GM21360 (cell line): ENCODE results near the gene NAA50.

Experiments
- ATAC-seq: cut with Tn5 transposase; IDR thresholded peaks from one replicate; pipeline ENCODE4 v1.9.1; 2021; ENCODE audit warnings: mild to moderate bottlenecking, moderate library complexity; ENCODE audit not compliant: unreplicated experiment

Gene NAA50

DNA sequence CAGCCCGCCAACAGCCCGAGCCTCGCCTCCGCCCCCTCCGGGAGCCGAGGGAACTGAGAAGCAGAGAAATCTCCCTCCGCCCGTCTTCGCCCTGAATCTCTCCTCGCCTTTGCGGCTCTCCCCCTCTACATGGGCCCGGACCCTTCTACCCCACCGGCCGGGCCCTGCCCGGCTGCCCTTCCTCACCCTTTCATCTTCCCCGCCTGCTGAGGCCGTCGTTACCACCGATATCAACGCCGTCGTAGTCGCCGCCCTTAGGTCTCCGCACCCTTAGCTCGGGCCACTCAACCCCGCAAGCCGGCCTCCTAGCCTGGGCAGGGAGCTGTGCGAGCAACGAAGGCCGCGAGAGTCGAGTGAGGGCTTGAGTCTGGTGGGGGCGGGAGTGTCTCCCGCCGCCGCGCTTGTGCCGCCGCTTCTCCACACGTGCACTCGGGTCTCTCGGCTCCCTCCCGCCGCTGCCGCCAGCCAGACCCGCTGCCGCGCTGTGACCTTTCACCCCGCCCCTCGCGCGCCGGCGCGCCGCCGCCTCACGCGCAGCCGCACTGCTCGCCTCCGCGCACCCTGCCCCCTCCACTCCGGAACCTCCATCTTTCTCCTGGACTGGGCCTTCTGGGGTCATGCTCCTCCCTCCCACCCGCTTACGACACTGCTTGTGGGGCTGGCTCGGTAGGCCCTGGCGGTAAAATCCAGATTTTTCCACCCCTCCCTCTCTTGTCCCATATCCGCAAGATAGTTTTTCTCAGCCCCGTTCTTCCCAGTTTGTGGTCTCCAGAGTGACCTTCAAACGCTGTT is at the start of gene NAA50:
NAA50 (minus strand) TSS at position 494 of the 792 bp plus-strand sequence; CDS start at position 194, 300 bp downstream.
- ATAC-seq: peak; percentile 44

DNA sequence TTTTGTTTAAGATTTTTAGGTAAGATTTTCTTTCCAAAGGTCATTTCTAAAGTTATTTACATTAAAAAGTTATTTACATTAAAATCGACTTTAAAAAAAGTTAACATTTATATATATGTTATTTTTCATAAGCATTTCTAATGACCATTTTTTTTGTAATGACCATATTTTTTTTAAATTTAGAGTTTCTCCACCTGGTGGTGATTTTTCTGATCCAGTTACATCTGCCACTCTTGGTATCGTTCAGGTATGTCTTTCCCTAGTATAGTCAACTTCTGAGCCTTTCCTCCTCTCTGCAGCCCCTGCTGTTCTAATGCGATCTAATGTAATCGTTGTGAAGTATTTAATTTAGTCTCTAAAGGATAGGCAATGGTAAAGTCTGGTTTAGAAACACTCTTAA is 49.6 kb upstream of the NAA50 start:
- no peak for ATAC-seq

DNA sequence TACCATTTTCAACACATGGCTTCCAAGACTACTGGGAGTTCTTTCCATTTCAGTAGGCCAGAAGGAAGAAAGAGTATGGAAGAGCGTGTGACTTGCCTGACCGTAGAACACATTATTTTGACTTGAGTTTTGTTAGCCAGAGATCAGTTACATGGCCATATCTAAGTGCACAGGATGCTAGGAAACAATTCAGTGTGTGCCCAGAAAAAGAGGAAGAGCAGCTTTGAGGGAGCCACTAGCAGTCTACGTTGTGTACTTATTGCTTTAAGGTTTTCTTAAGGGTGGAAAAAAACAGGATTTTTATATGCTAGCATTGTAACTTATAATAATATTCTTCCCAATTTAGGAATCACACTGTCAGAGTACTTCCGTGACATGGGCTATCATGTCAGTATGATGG is 48.5 kb upstream of the NAA50 start:
- ATAC-seq: no peak

DNA sequence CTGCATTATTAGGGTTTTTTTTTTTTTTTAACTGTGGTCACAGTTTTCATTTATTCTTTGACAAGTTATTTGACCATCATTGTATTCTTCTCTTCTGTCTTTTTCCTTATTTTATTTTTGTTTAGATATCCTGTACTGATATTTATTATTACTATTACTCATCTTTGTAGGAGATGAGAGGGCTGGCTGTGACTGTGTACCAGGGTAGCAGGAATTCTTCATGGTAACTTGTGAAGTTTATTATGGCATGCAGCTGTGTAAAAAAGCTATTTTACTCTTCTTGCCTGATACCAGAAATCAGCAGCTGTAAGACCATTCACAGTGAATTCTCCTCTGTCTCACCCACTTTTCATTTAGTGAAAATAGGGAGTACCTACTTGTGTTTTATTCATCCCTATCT is 45.3 kb upstream of the NAA50 start:
- no peak for ATAC-seq

DNA sequence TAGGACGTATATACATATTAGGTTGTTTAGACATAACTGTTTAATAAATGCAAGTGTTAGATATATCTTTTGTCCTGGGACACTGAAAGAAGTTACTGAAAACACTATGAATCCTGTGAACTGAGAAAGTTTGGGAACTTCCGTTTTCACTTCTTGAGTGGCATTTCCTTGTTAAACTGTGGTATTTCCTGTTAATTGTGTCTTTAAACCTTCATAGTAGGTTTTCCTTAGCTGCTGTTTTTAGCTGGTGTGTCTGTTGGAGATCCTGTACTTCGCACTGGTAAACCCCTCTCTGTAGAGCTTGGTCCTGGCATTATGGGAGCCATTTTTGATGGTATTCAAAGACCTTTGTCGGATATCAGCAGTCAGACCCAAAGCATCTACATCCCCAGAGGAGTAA is 37.9 kb upstream of the NAA50 start:
- no peak for ATAC-seq

DNA sequence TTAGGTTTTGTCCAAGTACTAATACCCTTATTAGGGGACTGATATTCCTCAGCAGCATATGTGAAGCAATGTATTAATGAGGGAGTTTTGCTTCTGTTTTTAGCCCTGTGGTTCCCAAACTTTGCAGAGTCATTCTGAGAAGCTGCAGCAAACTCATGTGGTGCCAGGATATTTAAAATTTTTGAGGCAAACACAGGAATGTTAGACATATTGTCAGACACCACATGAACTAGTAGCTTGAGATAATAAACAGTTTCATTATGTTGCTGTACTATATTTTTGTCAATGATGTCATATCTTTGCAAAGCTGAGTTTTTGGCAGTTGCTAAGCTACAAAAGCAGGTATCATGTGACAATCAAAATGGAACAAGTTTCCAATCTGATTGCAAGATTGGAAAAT is 37.4 kb upstream of the NAA50 start:
- ATAC-seq: no peak

- no peak for ATAC-seq
Measured at GRCh38 chr3:113776564-113776963, 30.5 kb upstream of the NAA50 start.

- ATAC-seq: no peak
Measured at GRCh38 chr3:113775516-113775915, 29.5 kb upstream of the NAA50 start.

GRCh38 chr3:113773381-113773780 is 27.3 kb upstream of the NAA50 start:
- ATAC-seq: no peak

DNA sequence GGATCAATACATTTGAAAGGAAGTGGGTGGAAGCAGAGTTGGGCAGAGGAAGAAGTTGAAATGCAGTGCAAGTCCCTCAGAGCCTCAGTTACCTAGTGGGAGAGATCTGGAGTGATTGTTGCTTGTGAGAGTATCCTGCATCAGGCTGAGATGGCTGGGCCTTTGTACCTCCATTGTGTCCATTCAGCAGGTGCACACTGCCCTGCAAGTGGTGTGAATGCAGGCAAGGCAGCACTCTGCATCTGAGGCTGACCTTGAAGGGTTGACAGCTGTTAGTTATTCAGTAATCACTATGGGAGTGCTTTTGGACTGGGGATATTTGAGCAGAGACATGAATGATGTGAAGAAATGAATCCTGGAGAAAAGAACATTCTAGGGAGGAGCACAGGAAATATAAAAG is 25.9 kb upstream of the NAA50 start:
- no peak for ATAC-seq

DNA sequence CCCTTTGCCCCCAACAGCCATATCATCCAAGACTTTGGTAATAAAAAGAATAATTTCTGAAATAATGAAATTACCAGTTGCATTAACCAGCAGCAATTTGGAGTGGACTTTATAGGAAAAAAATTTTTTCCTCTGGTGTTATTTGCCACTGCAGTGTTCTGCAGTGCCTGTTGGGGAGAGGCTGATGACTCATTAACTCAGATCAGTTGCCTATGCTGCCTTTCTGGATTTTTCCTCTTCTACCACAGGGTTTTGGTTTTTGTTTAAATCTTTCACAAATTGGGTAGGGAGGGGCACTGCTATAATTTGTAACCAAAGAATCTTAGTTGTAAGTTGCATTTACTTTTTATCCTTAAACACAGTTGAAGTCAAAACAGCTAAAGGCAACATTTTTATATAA is 23.5 kb upstream of the NAA50 start:
- ATAC-seq: no peak

DNA sequence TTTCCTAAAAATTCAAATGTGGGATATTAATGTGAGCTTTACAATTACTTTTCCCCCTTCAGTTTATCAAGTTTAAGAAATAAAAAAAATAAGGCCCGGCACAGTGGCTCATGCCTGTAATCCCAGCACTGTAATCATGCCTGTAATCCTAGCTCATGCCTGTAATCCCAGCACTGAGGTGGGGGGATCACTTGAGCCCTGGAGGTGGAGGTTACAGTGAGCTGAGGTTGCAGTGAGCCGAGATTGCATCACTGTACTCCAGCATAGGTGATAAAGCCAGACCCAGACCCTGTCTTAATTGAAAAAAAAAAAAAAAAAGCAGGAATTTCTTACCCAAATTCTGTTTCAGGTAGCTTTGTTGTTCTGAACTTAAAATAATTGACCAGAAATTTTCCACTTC is 18.6 kb upstream of the NAA50 start:
- no peak for ATAC-seq

DNA sequence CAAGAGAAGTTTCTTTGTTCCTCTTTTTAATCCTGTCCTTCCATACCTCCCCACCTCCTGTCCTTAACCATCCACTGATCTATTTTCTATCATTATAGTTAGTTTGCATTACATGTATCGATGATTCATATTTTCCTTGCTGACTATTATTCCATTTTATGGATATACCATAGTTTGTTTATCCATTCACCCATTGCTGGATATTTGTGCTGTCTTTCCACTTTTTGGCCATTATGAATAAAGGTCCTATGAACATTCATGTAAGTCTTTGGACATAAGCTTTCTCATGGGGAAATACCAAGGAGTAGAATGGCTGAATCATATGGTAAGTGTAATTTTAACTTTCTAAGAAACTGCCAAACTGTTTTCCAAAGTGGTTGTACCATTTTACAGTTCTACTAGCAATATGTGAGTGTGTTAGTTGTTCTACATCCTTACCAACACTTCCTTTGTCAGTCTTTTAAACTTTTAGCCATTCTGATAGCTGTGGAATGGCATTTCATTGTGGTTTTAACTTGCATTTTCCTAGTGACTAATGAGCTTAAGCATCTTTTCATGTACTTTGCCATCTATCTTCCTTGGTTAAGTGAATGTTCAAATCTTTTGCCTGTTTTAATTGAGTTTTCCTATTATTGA is 12.5 kb upstream of the NAA50 start:
- no peak for ATAC-seq

GRCh38 chr3:113754494-113755159 is 8.6 kb upstream of the NAA50 start:
- ATAC-seq: peak; percentile 72

DNA sequence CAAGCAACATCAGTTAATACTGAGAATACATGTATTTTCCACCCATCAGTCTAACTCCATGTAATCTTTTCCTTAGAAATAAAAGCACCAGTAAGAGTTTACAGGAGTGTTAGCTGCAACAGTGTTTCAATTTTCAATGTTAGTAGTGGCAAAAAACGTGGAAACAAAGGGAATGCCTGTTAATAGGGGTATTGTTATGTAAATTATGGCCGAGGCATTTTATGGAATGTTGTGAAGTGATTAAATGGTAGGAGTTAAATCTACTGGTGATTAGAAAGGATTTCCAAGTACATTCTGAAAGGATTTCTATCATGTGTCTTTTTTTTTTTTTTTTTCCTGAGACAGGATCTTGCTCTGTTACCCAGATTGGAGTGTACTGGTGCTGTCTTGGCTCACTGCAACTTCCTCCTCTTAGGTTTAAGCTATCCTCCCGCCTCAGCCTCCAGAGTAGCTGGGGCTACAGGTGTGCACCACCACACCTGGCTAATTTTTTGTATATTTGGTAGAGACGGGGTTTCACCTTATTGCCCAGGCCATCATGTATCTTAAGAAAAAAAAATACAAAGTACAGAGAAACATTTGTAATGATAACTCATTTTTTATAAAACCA is 7.4 kb upstream of the NAA50 start:
- ATAC-seq: no peak

- no peak for ATAC-seq
Measured at GRCh38 chr3:113751141-113751540, 5.1 kb upstream of the NAA50 start.

DNA sequence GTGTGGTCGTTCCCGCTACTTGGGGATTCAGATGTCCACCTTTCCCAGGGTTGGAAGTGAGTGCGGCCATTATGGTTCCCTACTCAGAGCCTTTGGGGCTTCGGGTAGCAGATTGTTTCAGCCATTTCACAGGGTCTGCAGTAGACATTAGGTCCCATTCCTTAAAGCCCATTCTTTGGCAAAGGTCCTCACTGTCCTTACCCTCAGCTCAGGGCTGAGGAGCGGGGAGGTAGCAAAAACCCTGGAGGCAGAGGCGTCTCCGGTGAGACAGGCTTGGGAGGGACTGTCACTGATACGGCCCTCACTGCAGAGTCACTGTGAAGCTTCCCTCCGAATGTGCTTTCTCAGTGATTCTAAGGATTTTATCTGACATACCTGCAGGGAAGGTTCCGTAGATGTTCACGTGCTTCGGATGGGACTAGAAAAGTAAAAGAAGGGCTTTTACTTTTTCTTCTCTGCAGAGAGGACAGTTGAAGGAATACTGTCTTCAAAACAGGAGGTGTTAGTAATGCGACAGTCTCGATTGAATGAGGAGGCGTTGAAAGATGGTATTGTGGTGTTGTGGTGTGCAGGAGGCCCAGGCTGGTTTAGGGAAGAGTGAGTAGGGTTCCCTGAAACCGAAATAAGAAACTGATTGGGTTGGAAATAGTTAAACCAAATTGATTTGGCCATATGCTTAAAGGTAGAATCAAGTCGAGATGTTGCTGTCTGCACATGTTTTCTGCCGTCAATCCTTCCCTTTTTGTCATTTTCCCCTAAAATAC is 1.4 kb upstream of the NAA50 start:
- peak; percentile 7 for ATAC-seq

DNA sequence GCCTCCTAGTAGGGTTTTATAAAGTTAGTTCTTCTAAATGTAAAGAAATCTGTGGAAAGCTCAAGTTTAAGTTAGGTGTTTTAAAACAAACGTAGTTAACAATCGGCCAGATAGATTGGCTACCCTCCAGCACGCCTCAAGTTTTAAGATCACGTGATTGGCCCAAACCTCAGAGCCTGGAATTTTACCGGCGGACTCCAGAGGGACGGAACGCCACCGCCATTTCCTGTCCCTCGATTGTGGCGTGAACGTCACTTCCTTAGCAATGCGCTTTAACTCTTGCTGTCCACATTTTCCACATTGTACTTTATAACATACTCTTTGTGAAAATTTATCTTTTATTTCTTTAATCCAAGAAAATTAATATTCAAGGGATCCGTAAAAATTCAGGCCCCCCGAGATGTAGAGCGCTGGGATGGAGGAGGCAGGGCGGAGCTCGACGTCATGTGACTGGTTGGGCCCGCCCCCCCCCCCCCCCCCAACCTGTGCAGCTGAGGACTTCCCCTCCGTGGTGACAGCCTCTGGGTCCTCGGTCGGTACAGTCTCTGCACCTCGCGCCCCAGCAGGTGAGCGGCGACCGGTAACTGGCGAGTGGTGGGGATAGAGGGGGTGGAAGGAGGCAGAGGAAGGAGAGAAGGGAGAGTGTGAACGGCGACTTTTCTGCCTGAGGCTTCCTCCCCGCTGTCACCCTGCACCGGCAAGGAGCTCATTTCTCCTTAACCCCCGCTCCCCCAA is 666 bp upstream of the NAA50 start, which contains the start of gene ATP6V1A:
ATP6V1A (plus strand) TSS at position 488 of the 735 bp plus-strand sequence. CDS start 31,719 bp downstream, outside the sequence.
- peak; percentile 34 for ATAC-seq

- peak; percentile 41 for ATAC-seq
Measured at GRCh38 chr3:113744941-113745755, 901 bp downstream of the NAA50 start.
